Measurements from ENCODE around the gene TARM1.

- TF ChIP-seq EZH2 (IDR thresholded peaks at IDR 0.05; ENCODE audit: low read depth, unreplicated experiment) (no peak), CTCF (conservative IDR thresholded peaks at IDR 0.05; ENCODE audit: low read depth in 2 of 2) (no peak), POLR2AphosphoS5 (IDR thresholded peaks at IDR 0.05; ENCODE audit: low read depth) (no peak), EZH2phosphoT487 (IDR thresholded peaks at IDR 0.05; ENCODE audit: unreplicated experiment) (no peak), CREB1 (CRISPR knock-in tag; IDR thresholded peaks at IDR 0.05; ENCODE audit: low read depth) (no peak), ETS1 (IDR thresholded peaks at IDR 0.05) (no peak), JUNB (IDR thresholded peaks at IDR 0.05; ENCODE audit: unreplicated experiment) (no peak), ZNF331 (CRISPR knock-in tag; IDR thresholded peaks at IDR 0.05; ENCODE audit: low read depth) (no peak), REST (IDR thresholded peaks at IDR 0.05; ENCODE audit: unreplicated experiment) (no peak), NANOG (IDR thresholded peaks at IDR 0.05; ENCODE audit: borderline replicate concordance) (no peak), STAT1 (IDR thresholded peaks at IDR 0.05; ENCODE audit: unreplicated experiment) (no peak), ZNF114 (CRISPR knock-in tag; IDR thresholded peaks at IDR 0.05) (no peak), ZNF462 (CRISPR knock-in tag; IDR thresholded peaks at IDR 0.05) (no peak)
Measured at GRCh38 chr19:54121259-54121658, 40.1 kb upstream of the TARM1 start.

Measured in GM23338 (cell line).